GM23248 (cell line): Measurements from ENCODE around the gene STAG3.

Experiments used
- EZH2 ChIP-seq: fragments of 200-600 bp; sonication (generic); IDR thresholded peaks from 2 replicates; pipeline ENCODE4 v1.6.1; 2018; ENCODE audit warnings: antibody characterized with exemption, mild to moderate bottlenecking; ENCODE audit not compliant: insufficient read depth, poor library complexity, severe bottlenecking
- EZH2phosphoT487 ChIP-seq: fragments of 200-600 bp; sonication (generic); IDR thresholded peaks from 2 replicates; pipeline ENCODE4 v1.6.1; 2018; ENCODE audit warnings: antibody characterized with exemption, moderate library complexity, mild to moderate bottlenecking, low read depth; ENCODE audit not compliant: insufficient read depth

DNA sequence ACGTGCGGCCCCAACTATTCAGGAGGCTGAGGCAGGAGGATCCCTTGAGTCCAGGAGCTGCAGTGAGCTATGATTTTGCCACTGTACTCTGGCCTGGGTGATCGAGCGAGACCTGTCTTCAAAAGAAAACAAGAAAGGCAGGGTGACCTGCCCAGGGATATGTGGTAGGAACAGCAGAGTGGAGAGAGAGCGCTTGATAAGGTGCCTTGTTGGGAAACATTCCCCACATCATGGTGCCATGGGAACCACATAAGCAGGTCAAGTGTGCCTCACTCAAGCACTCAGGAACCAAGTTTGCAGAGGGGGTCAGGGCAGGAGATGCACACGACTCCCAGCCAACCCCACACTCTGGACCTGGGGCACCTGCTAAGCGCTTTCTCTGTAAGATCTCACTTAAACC lies 79.3 kb downstream of the STAG3 start:
- TF ChIP-seq EZH2phosphoT487 = no peak
- TF ChIP-seq EZH2 = no peak
